T-helper 22 cell (primary cell): Measurements from ENCODE around the gene TBX1.
A peak's percentile ranks its signal among the peaks of the same experiment; 100 is the strongest.

ENCODE experiments used
- DNase-seq: peaks from one replicate; pipeline ENCODE4 v3.0.0-alpha.2; 2020; ENCODE audit warnings: low read depth

Gene TBX1

GRCh38 chr22:19753996-19754700 is 6.4 kb upstream of the TBX1 start:
- DNase-seq: no peak

- no peak for DNase-seq
Observed at GRCh38 chr22:19754701-19755144, 5.9 kb upstream of the TBX1 start.

- DNase-seq: no peak
Observed at GRCh38 chr22:19755145-19755710, 5.3 kb upstream of the TBX1 start.

- DNase-seq: no peak
Observed at GRCh38 chr22:19755722-19756287, 4.8 kb upstream of the TBX1 start.

GRCh38 chr22:19756288-19757128 is 4.1 kb upstream of the TBX1 start:
- DNase-seq: peak; percentile 48

- DNase-seq: no peak
Observed at GRCh38 chr22:19757140-19757984, 3.2 kb upstream of the TBX1 start.

GRCh38 chr22:19757985-19758895 is 2.3 kb upstream of the TBX1 start:
- DNase-seq: no peak

GRCh38 chr22:19758896-19759426 is 1.6 kb upstream of the TBX1 start:
- no peak for DNase-seq

- no peak for DNase-seq
Observed at GRCh38 chr22:19759427-19760057, 1.0 kb upstream of the TBX1 start.

- no peak for DNase-seq
Observed at GRCh38 chr22:19760951-19761724, 560 bp downstream of the TBX1 start.

GRCh38 chr22:19761725-19762567 is 1.4 kb downstream of the TBX1 start:
- no peak for DNase-seq

GRCh38 chr22:19762568-19763457 is 2.2 kb downstream of the TBX1 start:
- no peak for DNase-seq

- no peak for DNase-seq
Observed at GRCh38 chr22:19763458-19764298, 3.1 kb downstream of the TBX1 start.

- no peak for DNase-seq
Observed at GRCh38 chr22:19764299-19764593, 3.7 kb downstream of the TBX1 start.

- no peak for DNase-seq
Observed at GRCh38 chr22:19764636-19765476, 4.3 kb downstream of the TBX1 start.
